ENCODE measurements around the gene GCLC.

Gene GCLC

DNA sequence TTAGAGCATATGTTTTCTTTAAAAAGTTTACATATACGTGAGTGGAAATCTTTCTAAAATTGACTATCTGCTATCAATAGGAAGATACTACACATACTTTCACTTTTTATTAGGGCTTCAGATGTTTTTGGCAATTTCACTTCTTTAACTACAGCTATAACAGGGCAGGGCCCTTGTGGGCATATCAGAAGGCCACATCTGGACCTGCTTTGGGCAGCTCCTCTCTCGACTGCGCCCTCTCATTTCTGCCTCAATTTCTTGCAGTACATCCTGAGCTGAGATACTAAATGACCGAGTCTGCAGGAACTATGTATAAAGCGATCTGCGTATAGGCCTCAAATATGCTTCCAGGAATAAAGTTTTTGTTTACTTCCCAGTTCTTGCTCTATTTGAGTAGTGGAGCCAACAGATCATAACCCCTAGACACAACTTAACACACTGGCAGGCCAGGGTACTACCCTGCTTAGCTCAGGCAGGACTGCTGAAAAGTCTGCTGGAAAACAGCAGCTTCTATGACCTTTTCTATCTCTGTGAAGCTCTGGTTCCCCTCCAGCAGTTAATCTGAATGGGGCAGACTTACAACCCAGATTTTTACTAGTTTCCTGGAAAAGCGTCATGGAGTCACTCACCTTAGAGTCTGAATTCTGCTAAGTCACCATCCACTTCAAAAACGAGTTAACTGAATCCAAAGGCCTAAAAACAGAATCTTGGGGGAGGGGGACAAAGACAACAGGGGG, 12.7 kb downstream of the GCLC start:
- DNase-seq (ENCODE audit: insufficient read length, low spot score) (no peak), FAIRE-seq (no peak)
- TF ChIP-seq, protein P1, sequence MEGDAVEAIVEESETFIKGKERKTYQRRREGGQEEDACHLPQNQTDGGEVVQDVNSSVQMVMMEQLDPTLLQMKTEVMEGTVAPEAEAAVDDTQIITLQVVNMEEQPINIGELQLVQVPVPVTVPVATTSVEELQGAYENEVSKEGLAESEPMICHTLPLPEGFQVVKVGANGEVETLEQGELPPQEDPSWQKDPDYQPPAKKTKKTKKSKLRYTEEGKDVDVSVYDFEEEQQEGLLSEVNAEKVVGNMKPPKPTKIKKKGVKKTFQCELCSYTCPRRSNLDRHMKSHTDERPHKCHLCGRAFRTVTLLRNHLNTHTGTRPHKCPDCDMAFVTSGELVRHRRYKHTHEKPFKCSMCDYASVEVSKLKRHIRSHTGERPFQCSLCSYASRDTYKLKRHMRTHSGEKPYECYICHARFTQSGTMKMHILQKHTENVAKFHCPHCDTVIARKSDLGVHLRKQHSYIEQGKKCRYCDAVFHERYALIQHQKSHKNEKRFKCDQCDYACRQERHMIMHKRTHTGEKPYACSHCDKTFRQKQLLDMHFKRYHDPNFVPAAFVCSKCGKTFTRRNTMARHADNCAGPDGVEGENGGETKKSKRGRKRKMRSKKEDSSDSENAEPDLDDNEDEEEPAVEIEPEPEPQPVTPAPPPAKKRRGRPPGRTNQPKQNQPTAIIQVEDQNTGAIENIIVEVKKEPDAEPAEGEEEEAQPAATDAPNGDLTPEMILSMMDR (IDR thresholded peaks at IDR 0.05; ENCODE audit: insufficient read depth, missing control alignments), result no peak

- TF ChIP-seq, protein P1 (IDR thresholded peaks at IDR 0.05; ENCODE audit: insufficient read depth, missing control alignments), result no peak
- FAIRE-seq, result no peak
- no peak for DNase-seq (ENCODE audit: insufficient read length, low spot score)
Observed at GRCh38 chr6:53530780-53531386, 14.0 kb downstream of the GCLC start.

DNA sequence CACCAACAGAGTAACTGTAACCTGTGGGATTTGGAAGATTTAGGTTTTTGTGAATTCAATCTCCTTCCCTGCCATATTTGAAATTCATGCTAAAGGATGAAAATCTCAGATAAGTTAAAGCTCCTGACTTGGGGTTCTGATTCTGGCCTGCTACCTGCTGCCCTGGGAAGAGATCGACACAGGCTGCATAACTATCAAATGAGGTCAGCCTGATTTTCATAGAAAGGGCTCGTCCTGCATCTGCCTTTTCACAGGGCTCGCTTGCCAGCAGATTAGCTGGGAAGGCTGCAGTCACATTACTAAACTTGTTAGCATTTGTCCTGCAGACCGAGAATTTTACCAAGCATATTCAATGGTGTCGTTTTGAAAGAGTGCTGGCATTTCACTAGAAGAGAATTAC, 14.6 kb downstream of the GCLC start:
- no peak for FAIRE-seq
- no peak for DNase-seq (ENCODE audit: insufficient read length, low spot score)
- TF ChIP-seq, protein P1 (IDR thresholded peaks at IDR 0.05; ENCODE audit: insufficient read depth, missing control alignments), result no peak

DNA sequence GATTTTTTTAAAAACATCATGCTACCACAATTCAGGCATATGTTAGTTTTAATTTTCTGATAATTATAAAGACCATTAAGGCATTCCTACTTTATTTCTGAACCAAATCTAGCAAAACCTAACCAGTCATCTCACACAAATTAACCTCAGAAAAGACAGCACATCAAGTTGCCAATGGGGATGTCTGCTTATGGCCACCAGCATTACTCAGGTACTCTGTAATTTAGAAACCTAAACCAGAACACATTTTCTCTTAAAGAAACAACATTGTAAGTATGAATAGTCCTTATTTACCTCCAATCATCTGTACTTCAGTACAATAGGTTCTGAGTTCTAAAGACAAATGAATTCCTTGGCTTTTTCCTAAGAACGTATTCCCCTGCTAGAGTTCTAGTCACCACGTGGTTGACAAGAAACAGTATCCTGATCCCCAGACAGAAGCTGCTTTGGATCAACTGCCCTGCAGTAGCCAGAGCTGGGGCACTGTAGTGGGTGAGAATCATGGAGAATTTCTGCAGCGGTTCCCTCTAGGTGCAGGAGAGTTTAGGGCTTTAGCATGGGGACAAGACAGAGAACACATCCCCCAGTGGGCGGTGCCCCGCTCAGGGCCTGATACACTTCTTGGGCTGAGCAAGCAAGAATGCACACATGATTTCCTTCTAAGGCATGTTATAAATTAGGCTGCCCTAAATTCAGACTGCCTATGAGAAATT, 15.4 kb downstream of the GCLC start:
- FAIRE-seq (no peak), DNase-seq (ENCODE audit: insufficient read length, low spot score) (no peak)
- TF ChIP-seq, protein P1 (IDR thresholded peaks at IDR 0.05; ENCODE audit: insufficient read depth, missing control alignments), result no peak

DNA sequence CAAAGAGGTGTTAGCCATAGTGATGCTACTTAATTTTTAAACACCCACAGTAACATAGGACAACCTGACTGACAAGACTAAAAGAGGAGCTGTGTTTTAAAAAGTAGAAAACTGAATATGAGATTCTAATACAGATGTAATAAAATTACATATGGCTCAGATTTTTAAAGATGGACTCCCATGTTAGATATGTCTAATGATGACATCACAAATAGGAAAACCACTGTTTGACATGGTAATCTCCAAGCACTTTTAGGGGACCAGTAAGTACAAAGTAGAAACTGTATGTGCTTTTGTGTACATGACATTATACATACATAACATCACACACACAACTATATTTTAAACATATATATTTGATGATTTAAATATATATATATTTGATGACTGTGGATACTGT, 16.8 kb downstream of the GCLC start:
- TF ChIP-seq, protein P1 (IDR thresholded peaks at IDR 0.05; ENCODE audit: insufficient read depth, missing control alignments), result no peak
- FAIRE-seq (no peak), DNase-seq (ENCODE audit: insufficient read length, low spot score) (no peak)

DNA sequence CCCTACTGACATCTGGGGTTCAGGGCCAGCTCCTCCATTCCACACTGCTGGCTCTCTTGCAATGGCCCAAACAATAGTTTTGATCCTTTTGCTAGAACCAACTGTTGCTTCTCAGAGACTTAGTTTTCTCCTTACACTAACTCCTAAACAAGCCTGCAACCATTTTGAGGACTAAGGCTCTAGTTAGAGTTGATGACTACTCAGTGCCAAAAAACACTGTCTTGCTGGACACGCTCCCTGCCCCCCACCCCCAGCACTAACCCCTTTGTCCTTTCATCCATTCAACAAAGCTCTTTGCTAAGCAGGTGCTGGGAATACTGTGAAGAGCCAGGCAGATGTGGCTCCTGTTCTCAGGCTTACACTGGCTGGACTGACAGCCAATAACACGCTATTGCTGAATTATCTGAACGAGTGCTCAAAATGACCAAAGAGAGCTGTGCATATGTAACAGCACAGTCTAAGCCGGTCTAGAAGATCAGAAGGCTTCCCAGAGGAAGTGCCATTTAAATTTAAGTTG, 17.6 kb downstream of the GCLC start:
- FAIRE-seq (no peak), DNase-seq (ENCODE audit: insufficient read length, low spot score) (no peak)
- TF ChIP-seq, protein P1 (IDR thresholded peaks at IDR 0.05; ENCODE audit: insufficient read depth, missing control alignments), result no peak

All from D721Med (cell line).